Stimulated activated CD4-positive, alpha-beta T cell treated with anti-CD3 and anti-CD28 coated beads, Interleukin-1b, Interleukin-23, amount 100 ng/mL, for 1 hour (primary cell): Measurements from ENCODE around the gene SAMM50.

Experiments
- DNase-seq, 2 donors: peaks; one replicate each; pipeline ENCODE4 v3.0.0-alpha.2; 2020; ENCODE audit warnings: low read depth in 2 of 2

Gene SAMM50

DNA sequence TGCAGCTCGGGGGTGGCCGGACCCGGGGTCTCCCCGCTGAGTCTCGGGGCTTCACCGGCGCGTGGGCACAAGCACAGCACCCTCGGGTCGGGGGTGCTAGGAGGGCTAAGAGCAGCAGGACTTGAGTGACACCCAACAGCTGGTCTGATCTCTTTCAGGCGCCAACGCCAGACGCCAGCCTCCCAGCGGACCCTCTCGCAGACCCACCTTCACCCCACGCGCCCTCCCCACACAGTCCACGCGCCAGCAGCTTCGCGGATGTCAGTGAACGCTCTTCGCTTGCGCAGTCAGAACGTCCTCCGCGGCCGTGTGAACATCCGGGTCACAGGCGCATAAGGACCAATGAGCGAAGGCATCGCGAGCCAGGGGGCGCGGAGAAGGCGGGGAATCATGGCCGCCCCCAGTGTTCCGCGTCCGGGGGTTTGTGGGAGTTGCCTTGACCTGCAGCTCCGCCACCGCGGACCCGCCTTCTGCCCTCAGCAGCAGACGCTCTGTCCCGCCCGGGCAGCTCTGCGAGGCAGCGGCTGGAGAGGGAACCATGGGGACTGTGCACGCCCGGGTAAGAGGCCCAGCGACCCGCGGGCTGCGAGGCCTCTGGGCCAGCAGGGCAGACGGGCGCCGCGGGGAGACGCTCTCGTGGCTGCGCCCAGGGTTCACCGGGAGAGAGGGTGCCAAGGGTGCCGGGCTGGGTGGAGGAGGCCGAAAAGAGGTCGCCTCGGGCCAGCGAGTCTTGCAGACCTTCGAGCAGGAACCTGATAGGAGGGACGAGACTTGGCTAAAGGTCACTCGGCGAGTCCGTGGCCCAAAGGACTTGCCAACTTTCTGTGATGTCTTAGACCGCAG is at the start of gene SAMM50:
SAMM50 (plus strand) TSS at position 403 of the 843 bp plus-strand sequence; CDS start at position 539, 136 bp downstream.
- DNase-seq = peak; percentile 65 to 74

DNA sequence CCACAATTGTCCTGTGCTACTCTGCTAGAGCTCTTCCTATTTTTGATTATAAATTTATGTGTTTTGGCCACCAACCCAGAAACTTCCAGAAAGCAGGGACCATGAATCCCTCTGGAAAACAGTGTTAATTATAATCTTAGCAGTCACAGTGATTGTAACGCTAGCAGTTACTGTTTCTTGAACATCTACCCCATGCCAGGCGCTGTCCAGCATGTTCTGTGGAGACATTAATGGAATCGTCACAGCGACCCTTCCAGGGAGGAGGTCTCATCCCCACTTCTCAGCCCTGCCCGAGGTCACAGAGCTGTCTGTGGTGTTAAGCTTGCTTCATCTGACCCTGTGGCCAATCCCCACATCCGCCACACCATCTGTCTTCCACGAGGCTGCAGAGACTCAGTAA is 49.6 kb upstream of the SAMM50 start:
- DNase-seq = no peak

DNA sequence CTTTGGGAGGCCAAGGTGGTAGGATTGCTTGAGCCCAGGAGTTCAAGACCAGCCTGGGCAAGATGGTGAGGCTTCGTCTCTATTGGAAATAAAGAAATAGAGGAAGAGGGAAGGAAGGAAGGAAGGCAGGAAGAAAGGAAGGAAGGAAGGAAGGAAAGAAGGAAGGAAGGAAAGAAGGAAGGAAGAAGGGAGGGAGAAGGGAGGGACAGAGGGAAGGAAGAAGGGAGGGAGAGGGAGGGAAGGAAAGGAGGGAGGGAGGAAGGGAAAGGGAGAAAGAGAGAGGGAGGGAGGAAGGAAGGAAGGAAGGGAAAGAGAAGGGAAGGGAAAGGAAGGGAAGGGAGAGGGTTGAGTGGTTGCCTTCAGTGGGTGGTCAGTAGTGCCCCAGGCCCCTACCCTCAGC is 45.5 kb upstream of the SAMM50 start:
- no peak for DNase-seq

DNA sequence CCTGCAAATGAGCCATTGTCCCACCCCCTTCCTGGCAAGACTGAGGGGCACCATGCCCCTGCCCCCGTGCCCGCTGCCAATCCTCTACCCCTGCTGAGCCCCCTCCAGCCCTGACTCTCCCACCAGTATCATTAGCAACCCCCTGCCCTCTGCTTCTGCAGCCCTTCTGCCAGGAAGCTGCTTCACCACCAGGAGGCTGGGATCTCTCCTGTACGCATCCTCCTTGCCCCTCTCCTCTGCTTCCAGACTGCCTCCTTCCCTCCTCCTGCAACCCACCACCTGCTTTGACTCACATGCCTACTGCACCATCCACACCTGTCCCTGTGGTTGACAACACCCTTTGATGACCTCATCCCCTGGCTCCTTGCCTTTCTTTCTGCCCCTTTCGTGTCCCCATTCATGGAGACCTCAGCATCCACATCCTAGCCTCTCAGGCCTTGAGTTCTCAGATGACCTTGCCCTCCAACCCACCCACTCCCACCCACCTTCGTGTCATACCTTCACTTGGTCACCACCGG is 45.0 kb upstream of the SAMM50 start:
- DNase-seq = no peak

DNA sequence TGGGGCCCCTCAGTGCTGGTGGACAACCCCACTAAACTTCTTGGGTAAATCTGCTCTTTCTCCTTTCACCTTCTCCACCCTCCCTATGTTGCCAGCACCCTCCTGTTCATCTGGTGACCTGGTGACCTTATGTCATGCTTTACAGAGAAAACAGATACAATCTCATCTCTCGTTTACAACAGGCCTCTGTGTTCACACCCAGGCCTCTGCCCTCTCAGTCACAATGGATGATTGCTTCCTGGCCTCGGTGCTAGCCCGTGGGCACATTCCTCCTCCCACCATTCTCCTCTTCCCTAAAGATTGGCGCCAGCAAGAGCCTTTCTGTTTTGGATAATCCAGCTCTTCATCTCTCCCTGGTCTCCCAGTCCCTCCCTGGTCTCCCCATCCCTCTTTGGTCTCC is 43.9 kb upstream of the SAMM50 start:
- DNase-seq = no peak

DNA sequence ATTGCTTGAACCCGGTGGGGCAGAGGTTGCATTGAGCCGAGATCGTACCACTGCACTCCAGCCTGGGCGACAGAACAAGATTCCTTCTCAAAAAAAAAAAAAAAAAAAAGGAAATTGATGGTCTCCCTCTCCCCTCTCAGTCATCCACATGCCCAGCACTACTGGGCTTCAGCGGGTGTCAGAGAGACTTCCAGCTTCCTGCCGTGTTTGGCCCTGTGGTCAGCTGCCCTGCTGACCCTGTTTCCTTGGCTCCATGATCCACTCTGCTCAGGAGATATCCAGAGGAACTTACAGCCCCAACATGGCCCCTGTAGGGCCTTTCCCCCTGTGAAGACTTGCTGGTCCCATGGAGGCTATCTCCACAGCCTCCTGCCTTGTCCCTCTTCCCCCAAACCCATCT is 37.7 kb upstream of the SAMM50 start:
- no peak for DNase-seq

DNA sequence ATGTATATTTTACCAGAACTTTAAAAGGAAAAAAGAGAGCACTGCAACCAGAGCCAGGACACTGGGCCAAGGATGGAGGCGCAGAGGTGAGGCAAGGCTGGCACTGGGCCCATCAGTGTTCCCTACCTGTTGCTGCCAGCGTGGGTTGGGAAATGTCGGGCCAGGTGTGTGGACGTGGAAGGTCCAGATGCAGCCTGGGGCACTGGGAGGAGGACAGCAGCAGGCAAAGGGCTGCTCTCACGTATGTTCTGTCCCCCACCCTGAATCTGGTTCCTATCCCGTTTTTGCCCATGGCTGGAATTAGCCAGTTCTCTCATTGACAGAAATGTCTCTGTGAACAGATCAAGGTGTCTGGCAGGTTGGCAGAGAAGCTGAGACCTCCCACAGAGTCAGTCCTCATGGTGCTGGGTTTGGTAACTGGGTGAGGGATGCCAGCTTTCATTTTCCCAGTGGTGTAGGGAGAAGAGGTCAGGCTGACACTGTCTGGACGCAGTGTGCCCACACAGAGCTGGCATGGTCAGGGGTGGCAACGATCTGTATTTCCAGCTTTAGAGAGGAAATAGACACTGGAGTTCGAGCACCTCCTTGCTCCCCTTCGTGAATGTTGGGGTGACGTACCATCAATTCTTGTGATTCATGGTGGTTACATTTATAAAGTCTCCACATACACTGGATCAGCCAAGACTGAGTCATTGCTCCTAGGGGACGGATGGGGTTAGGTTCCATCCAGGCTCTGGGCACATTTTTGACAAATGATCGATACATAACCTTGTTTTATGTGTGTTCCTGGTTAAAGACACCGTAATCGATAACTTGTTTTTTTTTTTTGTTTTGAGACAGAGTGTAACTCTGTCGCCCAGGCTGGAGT is 35.9 kb upstream of the SAMM50 start:
- DNase-seq = no peak

DNA sequence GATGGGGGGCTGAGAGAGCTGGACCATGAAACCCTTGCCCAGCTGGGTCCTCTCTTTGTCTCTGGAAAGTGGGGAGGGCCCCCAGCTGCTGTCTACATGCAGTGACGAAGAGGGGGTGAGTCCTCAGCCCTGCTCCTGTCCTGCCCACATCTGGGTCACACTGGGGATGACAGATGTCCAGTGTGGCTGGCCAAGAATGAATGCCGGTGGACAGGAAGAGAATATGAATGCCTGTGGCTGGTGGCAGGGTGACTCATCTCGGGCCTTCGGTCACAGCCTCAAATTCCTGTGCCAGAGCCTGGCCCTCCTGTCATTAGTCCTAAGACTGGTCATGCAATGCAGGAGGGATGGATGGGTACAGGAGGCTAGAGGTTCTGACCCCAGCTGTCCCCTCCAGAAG is 33.9 kb upstream of the SAMM50 start:
- no peak for DNase-seq

DNA sequence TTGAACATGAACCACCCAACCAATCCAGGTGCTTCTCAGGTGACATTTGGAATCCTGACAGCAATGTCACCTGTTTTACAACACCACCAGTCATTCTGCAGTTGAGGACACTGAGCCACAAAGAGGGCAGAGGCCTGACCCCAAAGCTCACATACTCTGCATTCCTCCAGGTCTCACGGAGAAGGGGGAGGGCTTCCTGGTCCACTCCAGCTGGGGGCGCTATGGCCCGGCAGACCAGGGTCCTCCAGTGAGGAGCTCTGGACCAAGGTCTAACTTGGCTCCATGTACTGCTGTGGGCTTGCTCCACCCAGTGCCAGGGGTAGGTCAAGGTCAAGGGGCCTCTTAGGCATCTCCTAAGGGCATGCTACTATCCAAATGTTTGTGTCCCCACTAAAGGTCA is 33.1 kb upstream of the SAMM50 start:
- no peak for DNase-seq

GRCh38 chr22:43923191-43923590 is 32.1 kb upstream of the SAMM50 start:
- DNase-seq = no peak

DNA sequence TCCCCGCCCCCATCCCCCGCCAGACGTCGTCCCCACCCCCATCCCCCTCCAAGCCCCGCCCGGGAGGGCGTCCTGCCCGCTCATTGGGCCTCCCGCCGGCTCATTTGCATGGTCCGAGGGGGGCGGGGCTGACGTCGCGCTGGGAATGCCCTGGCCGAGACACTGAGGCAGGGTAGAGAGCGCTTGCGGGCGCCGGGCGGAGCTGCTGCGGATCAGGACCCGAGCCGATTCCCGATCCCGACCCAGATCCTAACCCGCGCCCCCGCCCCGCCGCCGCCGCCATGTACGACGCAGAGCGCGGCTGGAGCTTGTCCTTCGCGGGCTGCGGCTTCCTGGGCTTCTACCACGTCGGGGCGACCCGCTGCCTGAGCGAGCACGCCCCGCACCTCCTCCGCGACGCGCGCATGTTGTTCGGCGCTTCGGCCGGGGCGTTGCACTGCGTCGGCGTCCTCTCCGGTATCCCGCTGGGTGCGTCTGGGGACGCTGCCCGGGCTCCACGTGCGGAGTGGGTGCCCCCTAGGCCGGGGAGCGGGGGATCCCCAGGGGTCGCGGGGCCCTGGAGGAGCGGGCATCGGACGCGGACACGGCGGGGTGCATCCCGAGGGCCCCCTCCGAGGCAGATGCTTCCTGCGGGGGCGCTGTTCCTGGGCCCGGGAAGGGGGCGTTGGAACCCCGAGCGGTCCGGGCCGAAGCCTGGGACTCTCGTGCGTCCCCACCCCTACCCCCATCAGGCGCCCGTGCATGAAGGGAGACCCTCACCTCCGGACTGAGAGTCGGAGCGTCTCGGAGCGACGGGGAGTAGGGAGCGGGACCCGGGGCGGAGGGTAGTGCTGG is 31.4 kb upstream of the SAMM50 start, which contains the start of gene PNPLA3:
PNPLA3 (plus strand) TSS at position 175 of the 834 bp plus-strand sequence; CDS start at position 282, 107 bp downstream.
- peak; percentile 28 to 72 for DNase-seq

DNA sequence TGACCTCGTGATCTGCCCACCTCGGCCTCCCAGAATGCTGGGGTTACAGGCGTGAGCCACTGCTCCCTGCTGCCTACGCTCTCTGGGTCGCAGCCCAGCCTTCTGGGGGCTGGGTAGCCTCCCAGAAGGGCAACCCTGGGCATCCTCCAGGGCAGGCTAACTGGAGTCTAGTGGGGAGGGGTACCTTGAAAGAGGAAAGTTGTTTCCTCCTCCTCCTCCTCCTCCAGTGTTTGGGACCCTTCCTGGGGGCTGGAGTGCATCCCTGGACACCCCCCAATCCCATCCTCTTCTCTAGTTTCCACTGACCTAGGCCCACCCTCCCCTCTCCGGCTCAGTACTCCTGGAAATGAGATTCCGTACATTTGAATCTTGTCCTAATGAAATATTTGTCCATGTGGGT is 30.4 kb upstream of the SAMM50 start:
- DNase-seq = no peak

GRCh38 chr22:43925433-43926348 is 29.6 kb upstream of the SAMM50 start:
- no peak for DNase-seq

DNA sequence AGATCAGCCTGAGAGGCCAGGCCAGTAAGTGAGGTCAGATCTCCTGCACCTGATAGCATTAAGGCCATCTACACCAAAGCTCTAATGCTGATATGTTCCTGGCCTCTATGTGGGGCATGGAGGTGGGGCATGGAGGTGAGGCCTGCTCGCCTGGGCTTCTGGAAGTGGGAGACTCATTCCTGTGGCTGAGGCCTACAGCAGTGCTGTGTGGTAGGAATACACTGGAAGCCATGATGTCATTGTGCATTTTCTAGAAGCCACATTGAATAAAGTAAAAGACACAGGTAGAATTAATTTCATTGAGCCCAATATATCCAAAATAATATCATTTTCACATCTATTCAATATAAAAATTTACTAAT is 28.9 kb upstream of the SAMM50 start:
- DNase-seq = no peak

DNA sequence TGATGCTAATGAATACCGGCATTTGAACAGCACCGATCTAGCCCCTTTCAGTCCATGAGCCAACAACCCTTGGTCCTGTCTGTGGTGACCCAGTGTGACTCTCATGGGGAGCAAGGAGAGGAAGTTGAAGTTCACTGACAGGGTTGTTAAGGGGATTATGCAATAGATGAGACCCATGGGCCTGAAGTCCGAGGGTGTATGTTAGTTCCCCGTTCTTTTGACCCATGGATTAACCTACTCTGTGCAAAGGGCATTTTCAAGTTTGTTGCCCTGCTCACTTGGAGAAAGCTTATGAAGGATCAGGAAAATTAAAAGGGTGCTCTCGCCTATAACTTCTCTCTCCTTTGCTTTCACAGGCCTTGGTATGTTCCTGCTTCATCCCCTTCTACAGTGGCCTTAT is 26.8 kb upstream of the SAMM50 start:
- no peak for DNase-seq

DNA sequence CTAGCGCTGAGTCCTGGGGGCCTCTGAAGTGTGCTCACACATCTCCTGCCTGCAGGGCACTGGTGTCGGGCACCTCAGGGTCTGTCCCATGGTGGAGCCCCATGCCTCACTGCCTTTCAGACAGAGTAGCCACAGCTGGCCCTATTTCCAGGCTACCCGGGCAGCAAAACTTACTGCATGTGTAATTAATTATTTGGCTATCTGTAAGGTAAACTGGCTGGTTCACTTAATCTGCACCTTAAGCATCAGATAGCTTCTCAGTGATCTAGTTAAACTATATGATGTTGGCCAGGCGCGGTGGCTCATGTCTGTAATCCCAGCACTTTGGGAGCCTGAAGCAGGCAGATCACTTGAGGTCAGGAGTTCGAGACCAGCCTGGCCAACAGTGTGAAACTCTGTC is 26.3 kb upstream of the SAMM50 start:
- no peak for DNase-seq

- DNase-seq = no peak
Observed at GRCh38 chr22:43931771-43932170, 23.5 kb upstream of the SAMM50 start.

DNA sequence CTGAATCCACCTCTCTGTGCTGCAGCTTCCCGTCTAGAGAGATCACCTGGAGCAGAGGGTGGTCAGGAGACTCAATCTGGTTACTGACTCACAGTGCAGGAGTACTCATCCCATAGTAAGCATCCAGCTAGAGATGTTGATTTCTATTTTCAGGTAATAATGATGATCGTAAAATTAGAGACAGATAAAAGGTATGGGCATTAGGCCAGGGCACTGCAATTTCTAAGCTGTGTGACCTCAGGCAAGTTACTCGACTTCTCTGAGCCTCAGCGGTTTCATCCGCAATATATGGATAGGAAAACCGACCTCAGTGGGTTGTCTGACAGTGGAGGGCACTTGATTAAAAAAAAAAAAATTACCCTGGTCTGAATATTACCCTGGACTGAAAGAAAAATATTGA is 13.8 kb upstream of the SAMM50 start:
- DNase-seq = no peak

GRCh38 chr22:43944670-43945430 is 10.4 kb upstream of the SAMM50 start:
- DNase-seq = no peak
